Measurements from ENCODE around the gene NFIA. TPM values are rescaled to one million over a fixed set of nuclear protein-coding genes. Genes with fewer than 3 reads are reported as not detected.

The NFIA gene
- total and polyA plus RNA-seq, 2 of the 13 experiments (the other 11 are each of a cell fraction or from before 2014, with no cell fraction given) = 14.7 to 28.5 TPM

DNA sequence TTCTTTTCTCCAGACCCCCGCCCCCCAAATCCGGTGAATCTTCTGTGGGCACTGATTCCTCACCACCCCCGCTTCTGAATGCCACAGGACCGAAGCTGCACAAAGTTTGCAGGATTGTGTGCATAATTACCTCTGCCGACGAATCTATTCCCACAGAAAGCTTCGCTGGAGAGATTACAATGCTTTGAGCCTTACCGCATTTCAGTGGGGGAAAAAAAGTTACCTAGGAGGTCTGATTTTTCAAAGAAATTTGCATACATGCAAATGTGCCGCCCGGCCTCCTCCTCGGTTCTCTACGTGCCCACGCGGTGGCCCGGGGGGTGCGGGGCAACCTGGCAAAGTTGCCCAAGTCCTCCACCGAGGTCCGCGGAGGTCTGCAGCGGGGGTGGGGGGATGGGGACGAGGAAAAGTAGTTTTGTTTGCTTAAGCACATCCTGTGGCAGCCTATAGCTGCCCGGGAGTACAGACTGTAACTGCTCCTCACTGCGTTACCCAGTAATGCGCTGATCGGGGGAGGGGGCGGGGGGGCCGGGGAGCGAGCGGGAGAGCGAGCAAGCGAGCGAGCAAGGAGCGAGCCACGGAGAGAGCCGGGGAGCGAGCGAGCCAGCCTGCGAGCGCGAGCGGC is 563 bp upstream of the NFIA start (continued):
- TF ChIP-seq, protein P1, sequence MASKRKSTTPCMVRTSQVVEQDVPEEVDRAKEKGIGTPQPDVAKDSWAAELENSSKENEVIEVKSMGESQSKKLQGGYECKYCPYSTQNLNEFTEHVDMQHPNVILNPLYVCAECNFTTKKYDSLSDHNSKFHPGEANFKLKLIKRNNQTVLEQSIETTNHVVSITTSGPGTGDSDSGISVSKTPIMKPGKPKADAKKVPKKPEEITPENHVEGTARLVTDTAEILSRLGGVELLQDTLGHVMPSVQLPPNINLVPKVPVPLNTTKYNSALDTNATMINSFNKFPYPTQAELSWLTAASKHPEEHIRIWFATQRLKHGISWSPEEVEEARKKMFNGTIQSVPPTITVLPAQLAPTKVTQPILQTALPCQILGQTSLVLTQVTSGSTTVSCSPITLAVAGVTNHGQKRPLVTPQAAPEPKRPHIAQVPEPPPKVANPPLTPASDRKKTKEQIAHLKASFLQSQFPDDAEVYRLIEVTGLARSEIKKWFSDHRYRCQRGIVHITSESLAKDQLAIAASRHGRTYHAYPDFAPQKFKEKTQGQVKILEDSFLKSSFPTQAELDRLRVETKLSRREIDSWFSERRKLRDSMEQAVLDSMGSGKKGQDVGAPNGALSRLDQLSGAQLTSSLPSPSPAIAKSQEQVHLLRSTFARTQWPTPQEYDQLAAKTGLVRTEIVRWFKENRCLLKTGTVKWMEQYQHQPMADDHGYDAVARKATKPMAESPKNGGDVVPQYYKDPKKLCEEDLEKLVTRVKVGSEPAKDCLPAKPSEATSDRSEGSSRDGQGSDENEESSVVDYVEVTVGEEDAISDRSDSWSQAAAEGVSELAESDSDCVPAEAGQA (IDR thresholded peaks at IDR 0.05; ENCODE audit: low read depth) = no peak
- TF ChIP-seq, protein P1 (CRISPR knock-in tag; IDR thresholded peaks at IDR 0.05; ENCODE audit: borderline replicate concordance) = no peak
- TF ChIP-seq, protein P2, sequence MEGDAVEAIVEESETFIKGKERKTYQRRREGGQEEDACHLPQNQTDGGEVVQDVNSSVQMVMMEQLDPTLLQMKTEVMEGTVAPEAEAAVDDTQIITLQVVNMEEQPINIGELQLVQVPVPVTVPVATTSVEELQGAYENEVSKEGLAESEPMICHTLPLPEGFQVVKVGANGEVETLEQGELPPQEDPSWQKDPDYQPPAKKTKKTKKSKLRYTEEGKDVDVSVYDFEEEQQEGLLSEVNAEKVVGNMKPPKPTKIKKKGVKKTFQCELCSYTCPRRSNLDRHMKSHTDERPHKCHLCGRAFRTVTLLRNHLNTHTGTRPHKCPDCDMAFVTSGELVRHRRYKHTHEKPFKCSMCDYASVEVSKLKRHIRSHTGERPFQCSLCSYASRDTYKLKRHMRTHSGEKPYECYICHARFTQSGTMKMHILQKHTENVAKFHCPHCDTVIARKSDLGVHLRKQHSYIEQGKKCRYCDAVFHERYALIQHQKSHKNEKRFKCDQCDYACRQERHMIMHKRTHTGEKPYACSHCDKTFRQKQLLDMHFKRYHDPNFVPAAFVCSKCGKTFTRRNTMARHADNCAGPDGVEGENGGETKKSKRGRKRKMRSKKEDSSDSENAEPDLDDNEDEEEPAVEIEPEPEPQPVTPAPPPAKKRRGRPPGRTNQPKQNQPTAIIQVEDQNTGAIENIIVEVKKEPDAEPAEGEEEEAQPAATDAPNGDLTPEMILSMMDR (CRISPR knock-in tag; IDR thresholded peaks at IDR 0.05) = no peak
- TF ChIP-seq ASH2L (IDR thresholded peaks at IDR 0.05; ENCODE audit: insufficient read length, low read depth, low read length) (peak; percentile 95), NR2F2 (IDR thresholded peaks at IDR 0.05; ENCODE audit: borderline replicate concordance, low read depth) (peak; percentile 23; the same call in 1 of the 2 replicates)
- TF ChIP-seq, protein P3, sequence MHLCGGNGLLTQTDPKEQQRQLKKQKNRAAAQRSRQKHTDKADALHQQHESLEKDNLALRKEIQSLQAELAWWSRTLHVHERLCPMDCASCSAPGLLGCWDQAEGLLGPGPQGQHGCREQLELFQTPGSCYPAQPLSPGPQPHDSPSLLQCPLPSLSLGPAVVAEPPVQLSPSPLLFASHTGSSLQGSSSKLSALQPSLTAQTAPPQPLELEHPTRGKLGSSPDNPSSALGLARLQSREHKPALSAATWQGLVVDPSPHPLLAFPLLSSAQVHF (CRISPR knock-in tag; IDR thresholded peaks at IDR 0.05) = no peak
- TF ChIP-seq, protein P4, sequence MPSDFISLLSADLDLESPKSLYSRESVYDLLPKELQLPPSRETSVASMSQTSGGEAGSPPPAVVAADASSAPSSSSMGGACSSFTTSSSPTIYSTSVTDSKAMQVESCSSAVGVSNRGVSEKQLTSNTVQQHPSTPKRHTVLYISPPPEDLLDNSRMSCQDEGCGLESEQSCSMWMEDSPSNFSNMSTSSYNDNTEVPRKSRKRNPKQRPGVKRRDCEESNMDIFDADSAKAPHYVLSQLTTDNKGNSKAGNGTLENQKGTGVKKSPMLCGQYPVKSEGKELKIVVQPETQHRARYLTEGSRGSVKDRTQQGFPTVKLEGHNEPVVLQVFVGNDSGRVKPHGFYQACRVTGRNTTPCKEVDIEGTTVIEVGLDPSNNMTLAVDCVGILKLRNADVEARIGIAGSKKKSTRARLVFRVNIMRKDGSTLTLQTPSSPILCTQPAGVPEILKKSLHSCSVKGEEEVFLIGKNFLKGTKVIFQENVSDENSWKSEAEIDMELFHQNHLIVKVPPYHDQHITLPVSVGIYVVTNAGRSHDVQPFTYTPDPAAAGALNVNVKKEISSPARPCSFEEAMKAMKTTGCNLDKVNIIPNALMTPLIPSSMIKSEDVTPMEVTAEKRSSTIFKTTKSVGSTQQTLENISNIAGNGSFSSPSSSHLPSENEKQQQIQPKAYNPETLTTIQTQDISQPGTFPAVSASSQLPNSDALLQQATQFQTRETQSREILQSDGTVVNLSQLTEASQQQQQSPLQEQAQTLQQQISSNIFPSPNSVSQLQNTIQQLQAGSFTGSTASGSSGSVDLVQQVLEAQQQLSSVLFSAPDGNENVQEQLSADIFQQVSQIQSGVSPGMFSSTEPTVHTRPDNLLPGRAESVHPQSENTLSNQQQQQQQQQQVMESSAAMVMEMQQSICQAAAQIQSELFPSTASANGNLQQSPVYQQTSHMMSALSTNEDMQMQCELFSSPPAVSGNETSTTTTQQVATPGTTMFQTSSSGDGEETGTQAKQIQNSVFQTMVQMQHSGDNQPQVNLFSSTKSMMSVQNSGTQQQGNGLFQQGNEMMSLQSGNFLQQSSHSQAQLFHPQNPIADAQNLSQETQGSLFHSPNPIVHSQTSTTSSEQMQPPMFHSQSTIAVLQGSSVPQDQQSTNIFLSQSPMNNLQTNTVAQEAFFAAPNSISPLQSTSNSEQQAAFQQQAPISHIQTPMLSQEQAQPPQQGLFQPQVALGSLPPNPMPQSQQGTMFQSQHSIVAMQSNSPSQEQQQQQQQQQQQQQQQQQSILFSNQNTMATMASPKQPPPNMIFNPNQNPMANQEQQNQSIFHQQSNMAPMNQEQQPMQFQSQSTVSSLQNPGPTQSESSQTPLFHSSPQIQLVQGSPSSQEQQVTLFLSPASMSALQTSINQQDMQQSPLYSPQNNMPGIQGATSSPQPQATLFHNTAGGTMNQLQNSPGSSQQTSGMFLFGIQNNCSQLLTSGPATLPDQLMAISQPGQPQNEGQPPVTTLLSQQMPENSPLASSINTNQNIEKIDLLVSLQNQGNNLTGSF (CRISPR knock-in tag; IDR thresholded peaks at IDR 0.05) = no peak
- TF ChIP-seq, protein P5, sequence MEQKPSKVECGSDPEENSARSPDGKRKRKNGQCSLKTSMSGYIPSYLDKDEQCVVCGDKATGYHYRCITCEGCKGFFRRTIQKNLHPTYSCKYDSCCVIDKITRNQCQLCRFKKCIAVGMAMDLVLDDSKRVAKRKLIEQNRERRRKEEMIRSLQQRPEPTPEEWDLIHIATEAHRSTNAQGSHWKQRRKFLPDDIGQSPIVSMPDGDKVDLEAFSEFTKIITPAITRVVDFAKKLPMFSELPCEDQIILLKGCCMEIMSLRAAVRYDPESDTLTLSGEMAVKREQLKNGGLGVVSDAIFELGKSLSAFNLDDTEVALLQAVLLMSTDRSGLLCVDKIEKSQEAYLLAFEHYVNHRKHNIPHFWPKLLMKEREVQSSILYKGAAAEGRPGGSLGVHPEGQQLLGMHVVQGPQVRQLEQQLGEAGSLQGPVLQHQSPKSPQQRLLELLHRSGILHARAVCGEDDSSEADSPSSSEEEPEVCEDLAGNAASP (CRISPR knock-in tag; IDR thresholded peaks at IDR 0.05; ENCODE audit: borderline replicate concordance) = no peak
- TF ChIP-seq, protein P6, sequence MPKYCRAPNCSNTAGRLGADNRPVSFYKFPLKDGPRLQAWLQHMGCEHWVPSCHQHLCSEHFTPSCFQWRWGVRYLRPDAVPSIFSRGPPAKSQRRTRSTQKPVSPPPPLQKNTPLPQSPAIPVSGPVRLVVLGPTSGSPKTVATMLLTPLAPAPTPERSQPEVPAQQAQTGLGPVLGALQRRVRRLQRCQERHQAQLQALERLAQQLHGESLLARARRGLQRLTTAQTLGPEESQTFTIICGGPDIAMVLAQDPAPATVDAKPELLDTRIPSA (CRISPR knock-in tag; IDR thresholded peaks at IDR 0.05; ENCODE audit: borderline replicate concordance) = no peak
